Measurements from ENCODE around the gene CD300LG. TPM values are rescaled to one million over a fixed set of nuclear protein-coding genes. Genes with fewer than 3 reads are reported as not detected.

The CD300LG gene
- polyA plus RNA-seq, 1 donor (not counting 4 experiments of a cell fraction or from before 2014, with no cell fraction given), result not detected

DNA sequence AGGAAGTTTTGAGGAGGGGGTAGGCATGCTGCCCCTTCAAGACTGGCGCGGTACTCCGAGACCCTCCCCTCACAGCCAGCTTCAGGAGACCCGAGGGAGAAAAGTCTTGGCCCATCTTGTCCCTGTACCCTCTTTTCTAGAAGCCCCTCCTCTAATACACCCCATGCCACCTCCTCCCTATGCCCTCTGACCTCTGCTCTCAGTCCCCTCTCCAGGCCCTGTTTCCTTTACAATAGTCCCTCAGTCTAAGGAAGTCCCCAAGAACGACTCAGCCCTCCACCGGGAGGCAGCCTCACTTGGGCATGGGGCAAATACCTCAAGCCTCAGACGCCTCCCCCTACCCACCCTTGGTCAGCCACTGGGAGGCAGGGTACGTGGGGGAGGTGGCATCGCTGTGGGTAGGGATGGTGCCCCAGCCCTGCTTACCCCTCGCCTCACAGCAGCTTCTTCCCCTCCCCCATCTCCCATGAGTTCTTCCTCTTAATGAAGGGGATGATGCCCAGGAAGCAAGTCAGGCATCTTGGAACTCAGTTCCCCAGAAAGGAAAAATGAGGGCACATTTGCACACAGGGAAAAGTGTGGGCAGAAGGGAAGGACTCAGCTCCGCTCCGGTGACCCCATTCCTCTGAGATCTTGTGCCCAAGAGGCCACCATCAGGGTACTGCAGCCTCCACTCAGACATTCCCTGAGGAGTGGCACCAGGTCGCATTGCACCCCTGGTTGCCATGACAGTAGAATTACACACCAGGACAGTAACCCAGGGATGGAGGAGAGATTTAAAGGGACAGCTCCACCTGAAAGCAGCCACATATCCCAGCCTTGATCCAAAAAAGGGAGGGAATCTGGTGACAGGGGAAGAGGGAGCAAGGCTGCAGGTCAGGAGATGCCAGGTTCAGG lies 54.1 kb downstream of the CD300LG start:
- no peak for TF ChIP-seq CTCF (optimal IDR thresholded peaks at IDR 0.05 in 1 of 3, IDR thresholded peaks at IDR 0.05 in 1 of 3, conservative IDR thresholded peaks at IDR 0.05 in 1 of 3; ENCODE audit: extremely low read depth in 1 of 3, insufficient read depth in 2 of 3, low read length in 3 of 3)
- TF ChIP-seq EZH2 (IDR thresholded peaks at IDR 0.05; ENCODE audit: low read length), result no peak
- no peaks in the 10 kb centered on the region for H3K36me3 ChIP-seq (ENCODE audit: control insufficient read depth in 2 of 2, extremely low read depth in 1 of 2, insufficient read depth in 2 of 2, low read length in 2 of 2)
- H3K9me3 ChIP-seq (ENCODE audit: control insufficient read depth, low read depth, low read length), result no peaks in the 10 kb centered on the region
- H3K4me3 ChIP-seq (ENCODE audit: control insufficient read depth in 2 of 3, extremely low read depth in 1 of 3, insufficient read depth in 2 of 3, low read depth in 1 of 3, low read length in 3 of 3), result peak overlapping the region in 2 of 3 experiments; percentile 38 to 44
- H3K4me1 ChIP-seq (ENCODE audit: control insufficient read depth, extremely low read depth, insufficient read depth, low read length), result peaks cover 14% of the 10 kb centered on the region
- DNase-seq (ENCODE audit: low read depth, low spot score), result no peak
- H3K9ac ChIP-seq (ENCODE audit: control insufficient read depth, extremely low read depth, insufficient read depth, low read length), result no peak overlapping the region
- H3K27me3 ChIP-seq (ENCODE audit: control insufficient read depth, extremely low read depth, insufficient read depth, low read length), result peaks cover 42% of the 10 kb centered on the region
- H3K79me2 ChIP-seq (ENCODE audit: control insufficient read depth, insufficient read depth, low read length), result no peaks in the 10 kb centered on the region
- H3K27ac ChIP-seq (ENCODE audit: control insufficient read depth, insufficient read depth, low read length), result no peak overlapping the region
- H3K4me2 ChIP-seq (ENCODE audit: control insufficient read depth, extremely low read depth, insufficient read depth, low read depth, low read length), result peak overlapping the region; percentile 73
- no peaks in the 10 kb centered on the region for H4K20me1 ChIP-seq (ENCODE audit: control insufficient read depth, extremely low read depth, insufficient read depth, low read length)
- H3K9me1 ChIP-seq (ENCODE audit: control insufficient read depth, extremely low read depth, insufficient read depth, low read length), result no peaks in the 10 kb centered on the region
- dilution Hi-C loops (cut with MboI; ENCODE audit: extremely low pct_ligation_motif_present, low sequenced_read_pairs), result no loop called here
- FAIRE-seq, result no peak
- peak overlapping the region; percentile 40 for H2AFZ ChIP-seq (ENCODE audit: control insufficient read depth, low read length)

DNA sequence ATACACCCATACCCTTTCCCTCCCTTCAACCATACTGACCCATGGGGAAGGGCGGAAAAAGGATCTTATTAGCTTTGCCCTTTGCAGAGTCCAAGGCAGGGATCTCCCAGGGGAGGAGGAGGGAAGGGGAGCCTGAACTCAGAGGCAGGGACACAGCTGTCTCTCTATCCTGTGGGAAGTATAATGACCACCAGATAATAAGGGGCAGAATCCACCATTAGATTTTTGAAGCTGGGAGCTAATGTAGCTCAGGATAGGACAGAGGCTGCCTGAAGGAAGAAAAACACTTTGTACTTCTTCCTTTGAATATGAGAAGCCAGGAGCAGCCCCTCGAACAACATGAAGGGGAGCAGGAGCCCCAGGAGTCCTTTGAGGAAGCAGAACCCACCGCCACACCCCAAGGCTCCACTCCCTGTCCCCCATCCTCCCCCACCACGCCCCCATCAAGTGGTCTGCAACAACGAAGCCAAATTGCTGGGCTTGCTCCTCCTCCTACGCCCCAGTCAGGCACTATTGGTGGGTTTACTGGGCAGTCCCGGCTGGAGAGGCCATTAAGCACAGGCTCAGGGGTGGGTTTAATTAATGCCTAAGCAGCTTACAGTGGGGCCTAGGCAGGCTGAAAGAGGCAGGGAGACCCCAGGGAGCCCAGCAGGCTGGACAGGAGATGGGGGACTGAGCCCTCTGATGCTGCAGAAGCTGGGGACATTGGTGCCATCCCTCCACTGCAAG lies 55.0 kb downstream of the CD300LG start:
- Histone ChIP-seq H3K9me3 (ENCODE audit: control insufficient read depth, low read depth, low read length) (no peaks in the 10 kb centered on the region), H3K27ac (ENCODE audit: control insufficient read depth, insufficient read depth, low read length) (no peak overlapping the region), H4K20me1 (ENCODE audit: control insufficient read depth, extremely low read depth, insufficient read depth, low read length) (no peaks in the 10 kb centered on the region), H3K4me1 (ENCODE audit: control insufficient read depth, extremely low read depth, insufficient read depth, low read length) (peaks cover 14% of the 10 kb centered on the region), H3K36me3 (ENCODE audit: control insufficient read depth in 2 of 2, extremely low read depth in 1 of 2, insufficient read depth in 2 of 2, low read length in 2 of 2) (no peaks in the 10 kb centered on the region), H3K4me3 (ENCODE audit: control insufficient read depth in 2 of 3, extremely low read depth in 1 of 3, insufficient read depth in 2 of 3, low read depth in 1 of 3, low read length in 3 of 3) (no peak overlapping the region), H3K79me2 (ENCODE audit: control insufficient read depth, insufficient read depth, low read length) (no peaks in the 10 kb centered on the region), H3K4me2 (ENCODE audit: control insufficient read depth, extremely low read depth, insufficient read depth, low read depth, low read length) (no peak overlapping the region), H2AFZ (ENCODE audit: control insufficient read depth, low read length) (no peak overlapping the region), H3K9me1 (ENCODE audit: control insufficient read depth, extremely low read depth, insufficient read depth, low read length) (no peaks in the 10 kb centered on the region), H3K9ac (ENCODE audit: control insufficient read depth, extremely low read depth, insufficient read depth, low read length) (no peak overlapping the region), H3K27me3 (ENCODE audit: control insufficient read depth, extremely low read depth, insufficient read depth, low read length) (peaks cover 43% of the 10 kb centered on the region)
- dilution Hi-C loops (cut with MboI; ENCODE audit: extremely low pct_ligation_motif_present, low sequenced_read_pairs), result no loop called here
- FAIRE-seq (no peak), DNase-seq (ENCODE audit: low read depth, low spot score) (no peak)
- TF ChIP-seq CTCF (optimal IDR thresholded peaks at IDR 0.05 in 1 of 3, IDR thresholded peaks at IDR 0.05 in 1 of 3, conservative IDR thresholded peaks at IDR 0.05 in 1 of 3; ENCODE audit: extremely low read depth in 1 of 3, insufficient read depth in 2 of 3, low read length in 3 of 3) (no peak), EZH2 (IDR thresholded peaks at IDR 0.05; ENCODE audit: low read length) (no peak)
